H1 (cell line): ENCODE measurements around the gene ATP6V1G1. TPM values are rescaled to one million over a fixed set of nuclear protein-coding genes. Genes with fewer than 3 reads are reported as not detected.

Experiments used
- CTCF ChIA-PET: fragments of 300-600 bp; sonication (Branson Sonifier 250); formaldehyde crosslinking; loops from one replicate; lab custom pipeline; 2021; ENCODE audit not compliant: partially characterized antibody; lab: Charles Lee
- POLR2A ChIA-PET: fragments of 300-600 bp; sonication (Branson Sonifier 250); formaldehyde crosslinking; loops from one replicate; lab custom pipeline; 2021; ENCODE audit warnings: inconsistent platforms; ENCODE audit not compliant: partially characterized antibody; lab: Charles Lee
- DNase-seq, 2 experiments: peaks; one replicate each; pipeline versions ENCODE4 v3.0.0 to v3.0.0-alpha.2; 2010 to 2022; ENCODE audit warnings: low spot score in 2 of 2, low read depth in 1 of 2, mixed read lengths in 1 of 2
- FAIRE-seq: peaks from 2 replicates; lab custom pipeline; 2011; peaks lifted over from hg19 to GRCh38; lab: Jason Lieb, UNC
- H2AFZ ChIP-seq: 2 replicates; pipeline ENCODE4 v1.8.1; 2012; ENCODE audit warnings: low read length, inconsistent platforms
- H2AK5ac ChIP-seq: 2 replicates; pipeline ENCODE4 v1.6.1; 2013; ENCODE audit warnings: low read depth, low read length
- H2BK120ac ChIP-seq: replicated peaks from 2 replicates; pipeline ENCODE3; 2013; ENCODE audit warnings: low read depth, low read length, inconsistent platforms
- H2BK12ac ChIP-seq: 2 replicates; pipeline ENCODE4 v1.6.1; 2013; ENCODE audit warnings: low read depth, low read length
- H2BK15ac ChIP-seq: 2 replicates; pipeline ENCODE4 v1.6.1; 2013; ENCODE audit warnings: low read length
- H2BK20ac ChIP-seq: 2 replicates; pipeline ENCODE4 v1.6.1; 2013; ENCODE audit warnings: low read length
- H2BK5ac ChIP-seq: 2 replicates; pipeline ENCODE4 v1.6.1; 2013; ENCODE audit warnings: low read depth, low read length
- H3K14ac ChIP-seq: 2 replicates; pipeline ENCODE4 v1.6.1; 2013; ENCODE audit warnings: inconsistent platforms; ENCODE audit not compliant: insufficient read length
- H3K18ac ChIP-seq: 2 replicates; pipeline ENCODE4 v1.6.1; 2013; ENCODE audit warnings: low read length; ENCODE audit errors: extremely low read depth
- H3K23ac ChIP-seq: 2 replicates; pipeline ENCODE4 v1.6.1; 2013; ENCODE audit warnings: inconsistent platforms; ENCODE audit not compliant: insufficient read length
- H3K23me2 ChIP-seq: 2 replicates; pipeline ENCODE4 v1.6.1; 2013; ENCODE audit warnings: low read depth, low read length
- H3K27ac ChIP-seq: 2 replicates; pipeline ENCODE4 v1.6.1; 2011; ENCODE audit warnings: low read depth, low read length, inconsistent platforms
- H3K27me3 ChIP-seq, 4 experiments: replicated peaks in 1 of 4; 1 replicate in 1 of 4; 2 replicates in 3 of 4; pipeline versions ENCODE4 v1.6.1 to v1.8.1; 2011 to 2013; ENCODE audit warnings: low read length in 3 of 4, mild to moderate bottlenecking in 3 of 4, inconsistent platforms in 2 of 4, mixed read lengths in 2 of 4, moderate library complexity in 1 of 4; ENCODE audit not compliant: control insufficient read depth in 3 of 4, insufficient read depth in 3 of 4; ENCODE audit errors: extremely low read depth in 1 of 4
- H3K36me3 ChIP-seq, 4 experiments: 2 replicates each; pipeline versions ENCODE4 v1.6.1 to v1.8.1; 2011 to 2013; ENCODE audit warnings: mild to moderate bottlenecking in 4 of 4, low read length in 3 of 4, moderate library complexity in 2 of 4, control low read depth in 1 of 4, inconsistent platforms in 1 of 4; ENCODE audit not compliant: insufficient read depth in 4 of 4, control insufficient read depth in 2 of 4
- H3K4ac ChIP-seq: replicated peaks from 2 replicates; pipeline ENCODE3; 2013; ENCODE audit warnings: low read length, low read depth, mixed read lengths, inconsistent platforms; ENCODE audit not compliant: insufficient read length
- H3K4me1 ChIP-seq, 4 experiments: replicated peaks in 1 of 4; 1 replicate in 1 of 4; 2 replicates in 3 of 4; pipeline versions ENCODE4 v1.6.1 to v1.8.1; 2011 to 2013; ENCODE audit warnings: low read length in 3 of 4, inconsistent platforms in 2 of 4, mixed read lengths in 1 of 4; ENCODE audit not compliant: insufficient read depth in 4 of 4, control insufficient read depth in 3 of 4
- H3K4me2 ChIP-seq, 2 experiments: 2 replicates each; pipeline versions ENCODE4 v1.6.1 to v1.8.1; 2011 to 2013; ENCODE audit warnings: low read depth in 2 of 2, low read length in 2 of 2, control low read depth in 1 of 2, inconsistent platforms in 1 of 2, mild to moderate bottlenecking in 1 of 2; ENCODE audit not compliant: insufficient read depth in 1 of 2
- H3K4me3 ChIP-seq, 4 experiments: fragments of 200-600, 300-600 bp in 1 of 4; sonication (generic), shearing (Covaris generic), sonication (Bioruptor Twin) in 1 of 4; 2 replicates each; pipeline versions ENCODE4 v1.5.1 to v1.8.1; 2011 to 2016; ENCODE audit warnings: low read length in 4 of 4, low read depth in 3 of 4, control low read depth in 2 of 4, inconsistent platforms in 2 of 4, mild to moderate bottlenecking in 2 of 4, mixed read lengths in 1 of 4, moderate library complexity in 1 of 4; ENCODE audit not compliant: insufficient read depth in 2 of 4; ENCODE audit errors: extremely low read depth in 1 of 4
- H3K56ac ChIP-seq: replicated peaks from 2 replicates; pipeline ENCODE3; 2013; ENCODE audit warnings: low read depth, mild to moderate bottlenecking, mixed read lengths, low read length, inconsistent platforms; ENCODE audit not compliant: insufficient read length
- H3K79me1 ChIP-seq: 2 replicates; pipeline ENCODE4 v1.6.1; 2013; ENCODE audit warnings: low read depth, low read length, control low read depth
- H3K79me2 ChIP-seq, 2 experiments: 2 replicates each; pipeline versions ENCODE4 v1.6.1 to v1.8.1; 2012 to 2013; ENCODE audit warnings: low read length in 2 of 2, mild to moderate bottlenecking in 2 of 2, inconsistent platforms in 1 of 2; ENCODE audit not compliant: insufficient read depth in 2 of 2, control insufficient read depth in 1 of 2
- H3K9ac ChIP-seq, 4 experiments: replicated peaks in 1 of 4; 1 replicate in 1 of 4; 2 replicates in 3 of 4; pipeline versions ENCODE4 v1.6.1 to v1.8.1; 2011 to 2013; ENCODE audit warnings: low read depth in 3 of 4, low read length in 3 of 4, control low read depth in 2 of 4, mild to moderate bottlenecking in 2 of 4, moderate library complexity in 2 of 4, inconsistent platforms in 1 of 4; ENCODE audit errors: extremely low read depth in 1 of 4
- H3K9me3 ChIP-seq, 2 experiments: 2 replicates each; pipeline versions ENCODE4 v1.6.1 to v1.8.1; 2012 to 2013; ENCODE audit warnings: mild to moderate bottlenecking in 2 of 2, moderate library complexity in 2 of 2, control low read depth in 1 of 2, inconsistent platforms in 1 of 2, low read depth in 1 of 2, low read length in 1 of 2, mixed read lengths in 1 of 2; ENCODE audit not compliant: insufficient read depth in 2 of 2
- H4K20me1 ChIP-seq, 2 experiments: replicated peaks in 1 of 2; 2 replicates each; pipeline versions ENCODE3 to v1.8.1; 2011 to 2013; ENCODE audit warnings: inconsistent platforms in 2 of 2, low read length in 2 of 2, mild to moderate bottlenecking in 1 of 2; ENCODE audit not compliant: insufficient read depth in 2 of 2, control insufficient read depth in 1 of 2
- H4K5ac ChIP-seq: 2 replicates; pipeline ENCODE4 v1.6.1; 2013; ENCODE audit warnings: low read length, low read depth, mixed read lengths, inconsistent platforms; ENCODE audit not compliant: insufficient read length
- H4K8ac ChIP-seq: 2 replicates; pipeline ENCODE4 v1.8.0; 2013; ENCODE audit warnings: mild to moderate bottlenecking, moderate library complexity, low read length, inconsistent platforms; ENCODE audit not compliant: insufficient read depth; ENCODE audit errors: extremely low read depth
- H4K91ac ChIP-seq: replicated peaks from 2 replicates; pipeline ENCODE3; 2013; ENCODE audit warnings: low read length, mixed read lengths, inconsistent platforms; ENCODE audit not compliant: insufficient read length
- ATF2 ChIP-seq: IDR thresholded peaks from 2 replicates; pipeline ENCODE4 v1.6.1; 2012; ENCODE audit warnings: low read length, inconsistent platforms
- EZH2 ChIP-seq: fragments of 200-600 bp; sonication (generic); IDR thresholded peaks from 2 replicates; pipeline ENCODE4 v1.7.1; 2012; ENCODE audit warnings: low read depth, mild to moderate bottlenecking, moderate library complexity, low read length, inconsistent platforms; ENCODE audit not compliant: severe bottlenecking
- JUN ChIP-seq: IDR thresholded peaks from 2 replicates; pipeline ENCODE4 v1.6.1; 2011; ENCODE audit warnings: low read depth, mild to moderate bottlenecking, improper control_type of control experiment, low read length
- KDM1A ChIP-seq: fragments of 200-600, 300-600 bp; sonication (generic); IDR thresholded peaks from 2 replicates; pipeline ENCODE4 v1.7.1; 2016; ENCODE audit warnings: mild to moderate bottlenecking, low read length, borderline replicate concordance
- KDM5A ChIP-seq: fragments of 200-600 bp; IDR thresholded peaks from 2 replicates; pipeline ENCODE4 v1.7.1; 2012; ENCODE audit warnings: mild to moderate bottlenecking, low read length, inconsistent platforms, mixed read lengths
- MAX ChIP-seq: IDR thresholded peaks from 2 replicates; pipeline ENCODE4 v1.6.1; 2012; ENCODE audit warnings: inconsistent platforms
- NRF1 ChIP-seq: IDR thresholded peaks from 2 replicates; pipeline ENCODE4 v1.6.1; 2011; ENCODE audit warnings: mild to moderate bottlenecking, low read depth, low read length, improper control_type of control experiment
- SIX5 ChIP-seq: IDR thresholded peaks from 2 replicates; pipeline ENCODE4 v1.6.1; 2011; ENCODE audit warnings: mild to moderate bottlenecking, low read depth, low read length
- SP2 ChIP-seq: IDR thresholded peaks from 2 replicates; pipeline ENCODE4 v1.6.1; 2012; ENCODE audit warnings: mild to moderate bottlenecking, low read length, inconsistent platforms
- SUZ12 ChIP-seq: fragments of 200-600 bp; sonication (generic); IDR thresholded peaks from 2 replicates; pipeline ENCODE4 v1.6.1; 2012; ENCODE audit warnings: mild to moderate bottlenecking, inconsistent platforms, low read length, moderate library complexity, mixed read lengths
- WGBS, 2 experiments: shearing (Covaris generic) in 1 of 2; methylation state at CpG; one replicate each; pipeline versions ENCODE4 v1.1.6 to v1.1.7; 2013 to 2015; ENCODE audit warnings: low lambda C conversion rate in 2 of 2, mixed read lengths in 2 of 2, inconsistent platforms in 1 of 2, low coverage in 1 of 2, missing lambda C conversion rate in 1 of 2; ENCODE audit not compliant: insufficient replicate concordance in 2 of 2, insufficient coverage in 1 of 2, insufficient read length in 1 of 2; ENCODE audit errors: extremely low coverage in 1 of 2, missing lambda C conversion rate in 1 of 2; 5-methylcytosine and 5-hydroxymethylcytosine counted together
- polyA plus RNA-seq, 7 experiments: library from polyadenylated mRNA; depleted of rRNA in 3 of 7; stranded (reverse) in 5 of 7; unstranded in 2 of 7; fragments of >200 nt in 5 of 7; fragments of 200-250 nt in 2 of 7; gene quantifications; 1 replicate in 5 of 7; 2 replicates in 1 of 7; 4 replicates in 1 of 7; pipeline versions ENCODE4 v1.2.1 to v1.2.3, GENCODE V29; 2011 to 2013; ENCODE audit warnings: missing spikeins in 2 of 7, mixed read lengths in 2 of 7
- total RNA-seq: library from RNA; stranded (reverse); fragmentation: NEBNext Ultra II Directional; extraction: Animal tissue kit (Norgen Biotek cat#: 25700); gene quantifications from 2 replicates; pipeline ENCODE4 v1.2.1, GENCODE V29; 2021

Gene ATP6V1G1
- total and polyA plus RNA-seq, 2 of the 8 experiments (the other 6 are each of a cell fraction or from before 2014, with no cell fraction given), result 112 to 124 TPM

- H3K79me2 ChIP-seq, result no peaks in the 10 kb centered on the region
- no peaks in the 10 kb centered on the region for H4K20me1 ChIP-seq
- no peak overlapping the region for H4K5ac ChIP-seq
- no peak overlapping the region for H2BK15ac ChIP-seq
- H2BK12ac ChIP-seq, result no peak overlapping the region
- FAIRE-seq, result no peak
- no peak overlapping the region for H4K8ac ChIP-seq
- no peak overlapping the region for H3K9ac ChIP-seq
- H3K79me1 ChIP-seq, result no peaks in the 10 kb centered on the region; the same call in 1 of the 2 replicates
- WGBS, 2 experiments, result 91% methylated on average over 6 of the region's 6 CpGs; no CpG with 5 or more reads in 1 of the 2 experiments
- CTCF ChIA-PET, result interaction anchor here (1.0 to 2.0 kb wide), 5 partner anchors 13 to 118 kb away, joined by 3 to 12 read pairs (median 5); no protein-coding TSS in a partner anchor
- no peak overlapping the region for H3K27ac ChIP-seq
- no peaks in the 10 kb centered on the region for H3K36me3 ChIP-seq
- no peak overlapping the region for H3K4ac ChIP-seq
- H3K27me3 ChIP-seq, result 0 out of 7 replicates have a peak, but pooled peaks cover 0 to 3% (median 0%) of the 10 kb centered on the region in 4 experiments
- H2BK20ac ChIP-seq, result no peak overlapping the region
- POLR2A ChIA-PET, result no interaction called here
- H2AFZ ChIP-seq, result no peak overlapping the region
- H3K56ac ChIP-seq, result no peak overlapping the region
- no peak overlapping the region for H2BK120ac ChIP-seq
- no peak overlapping the region for H3K4me2 ChIP-seq
- no peak overlapping the region for H4K91ac ChIP-seq
- H3K4me3 ChIP-seq, result no peak overlapping the region
- no peak overlapping the region for H3K14ac ChIP-seq
- no peak overlapping the region for H2AK5ac ChIP-seq
- no peaks in the 10 kb centered on the region for H3K4me1 ChIP-seq
- H3K23me2 ChIP-seq, result no peaks in the 10 kb centered on the region
- no peak overlapping the region for H3K23ac ChIP-seq
- H3K18ac ChIP-seq, result peak overlapping the region; percentile 22; the same call in 1 of the 2 replicates
- DNase-seq, result peak in 1 of 2 experiments; percentile 19
- no peak overlapping the region for H2BK5ac ChIP-seq
- H3K9me3 ChIP-seq, result no peaks in the 10 kb centered on the region
- TF ChIP-seq SUZ12, result no peak
- TF ChIP-seq SIX5, result no peak
- TF ChIP-seq MAX, result no peak
- no peak for TF ChIP-seq NRF1
- no peak for TF ChIP-seq ATF2
- TF ChIP-seq KDM5A, result no peak
- no peak for TF ChIP-seq EZH2
- TF ChIP-seq JUN, result no peak
- TF ChIP-seq SP2, result no peak
- no peak for TF ChIP-seq KDM1A
Measured at GRCh38 chr9:114551750-114552685, 35.6 kb upstream of the ATP6V1G1 start.
